Loucy (cell line): ENCODE measurements around the gene BTBD16.

Experiments
- H2AFZ ChIP-seq: fragments of 200-600 bp; sonication (generic); 2 replicates; pipeline ENCODE4 v1.6.0; 2016; ENCODE audit warnings: antibody characterized with exemption, mild to moderate bottlenecking, low read length, moderate library complexity
- H3F3A ChIP-seq: fragments of 200-600 bp; 2 replicates; pipeline ENCODE4 v1.6.0; 2016; ENCODE audit warnings: antibody characterized with exemption, low read depth, mild to moderate bottlenecking
- H3K27me3 ChIP-seq: fragments of 200-600 bp; sonication (generic); 2 replicates; pipeline ENCODE4 v1.6.1; 2014; ENCODE audit warnings: low read length, mild to moderate bottlenecking; ENCODE audit not compliant: insufficient read depth, poor library complexity, severe bottlenecking
- H3K36me3 ChIP-seq: fragments of 200-600 bp; sonication (generic); 2 replicates; pipeline ENCODE4 v1.6.1; 2016; ENCODE audit warnings: low read length; ENCODE audit not compliant: insufficient read depth
- H3K4me1 ChIP-seq: fragments of 200-600 bp; sonication (generic); 2 replicates; pipeline ENCODE4 v1.5.1; 2014; ENCODE audit warnings: low read length, mild to moderate bottlenecking; ENCODE audit not compliant: insufficient read depth, poor library complexity, severe bottlenecking
- H3K4me2 ChIP-seq: fragments of 200-600 bp; sonication (generic); 2 replicates; pipeline ENCODE4 v1.6.0; 2014; ENCODE audit warnings: antibody characterized with exemption, low read length, low read depth, mild to moderate bottlenecking; ENCODE audit not compliant: poor library complexity, severe bottlenecking
- H3K4me3 ChIP-seq: fragments of 200-600 bp; sonication (generic); 2 replicates; pipeline ENCODE4 v1.5.1; 2014; ENCODE audit warnings: low read length, mild to moderate bottlenecking, mixed read lengths; ENCODE audit not compliant: poor library complexity, severe bottlenecking
- H3K79me2 ChIP-seq: fragments of 200-600 bp; sonication (generic); 2 replicates; pipeline ENCODE4 v1.6.1; 2014; ENCODE audit warnings: low read length; ENCODE audit not compliant: insufficient read depth
- H3K9ac ChIP-seq: fragments of 200-600 bp; sonication (generic); 2 replicates; pipeline ENCODE4 v1.6.0; 2014; ENCODE audit warnings: mild to moderate bottlenecking, low read depth, low read length, moderate library complexity; ENCODE audit not compliant: poor library complexity, severe bottlenecking
- H3K9me2 ChIP-seq: fragments of 200-600 bp; sonication (generic); replicated peaks from 2 replicates; pipeline ENCODE4 v1.6.1; 2016; ENCODE audit warnings: low read depth, low read length, mixed read lengths
- H3K9me3 ChIP-seq: fragments of 200-600 bp; sonication (generic); 2 replicates; pipeline ENCODE4 v1.6.1; 2014; ENCODE audit warnings: mild to moderate bottlenecking, antibody characterized with exemption, low read length, low read depth; ENCODE audit not compliant: insufficient read depth
- H4K20me1 ChIP-seq: fragments of 200-600 bp; sonication (generic); 2 replicates; pipeline ENCODE4 v1.6.0; 2014; ENCODE audit warnings: antibody characterized with exemption, low read length, mild to moderate bottlenecking; ENCODE audit not compliant: insufficient read depth, poor library complexity, severe bottlenecking
- EZH2phosphoT487 ChIP-seq: fragments of 200-600 bp; IDR thresholded peaks from 2 replicates; pipeline ENCODE4 v1.6.1; 2018; ENCODE audit warnings: antibody characterized with exemption, mild to moderate bottlenecking, moderate library complexity, borderline replicate concordance
- TF ChIP-seq, protein P1 (sequence below): fragments of 200-600 bp; sonication (generic); conservative IDR thresholded peaks from 2 replicates; pipeline ENCODE4 v1.5.1; 2014; ENCODE audit warnings: mild to moderate bottlenecking, antibody characterized with exemption, low read length

BTBD16 gene

DNA sequence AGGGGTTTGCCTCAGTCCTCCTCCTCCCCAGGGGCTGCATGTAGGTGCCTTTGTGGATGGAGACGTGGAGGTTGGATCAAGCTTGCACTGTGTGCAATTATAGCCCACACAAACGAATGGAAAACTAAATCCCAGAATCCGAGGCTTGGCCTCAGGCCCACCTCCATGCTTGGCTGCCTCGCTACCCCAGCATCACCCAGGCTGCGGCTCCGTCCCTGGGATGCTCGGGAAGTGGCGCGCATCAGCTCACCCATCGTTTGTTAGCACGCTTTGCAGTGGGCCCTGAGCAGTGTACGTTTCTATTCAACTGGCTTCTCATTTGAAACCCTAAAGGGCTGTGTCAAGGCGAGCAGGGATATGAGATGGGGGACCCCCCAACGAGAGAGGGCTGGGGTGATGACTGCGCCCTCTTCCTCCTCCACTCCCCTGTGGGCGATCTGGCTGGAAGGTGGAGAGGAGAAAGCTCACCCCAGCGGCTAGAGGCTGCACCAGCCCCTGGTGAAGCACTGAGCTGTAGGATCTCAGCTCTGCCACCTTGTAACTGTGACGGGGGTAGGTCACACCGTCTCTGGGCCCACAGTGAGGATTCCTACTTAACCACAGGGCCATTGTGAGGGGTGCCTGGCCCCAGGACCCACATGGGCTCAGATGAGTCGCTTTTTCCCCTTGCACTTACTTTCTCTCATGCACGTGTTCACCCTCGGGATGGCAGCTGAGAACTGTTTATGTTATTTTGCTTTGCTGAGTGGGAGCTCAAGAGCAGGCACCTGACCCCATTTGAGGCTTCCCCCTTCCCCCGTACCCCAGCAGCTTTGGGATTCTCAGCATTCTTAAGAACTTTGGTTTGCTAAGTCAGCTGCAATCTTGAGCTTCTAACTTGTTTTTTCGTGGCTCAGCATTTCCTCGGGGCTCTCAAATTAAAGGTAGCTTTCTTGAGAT, 12.7 kb upstream of the BTBD16 start:
- no peak for TF ChIP-seq EZH2phosphoT487
- TF ChIP-seq, protein P1, sequence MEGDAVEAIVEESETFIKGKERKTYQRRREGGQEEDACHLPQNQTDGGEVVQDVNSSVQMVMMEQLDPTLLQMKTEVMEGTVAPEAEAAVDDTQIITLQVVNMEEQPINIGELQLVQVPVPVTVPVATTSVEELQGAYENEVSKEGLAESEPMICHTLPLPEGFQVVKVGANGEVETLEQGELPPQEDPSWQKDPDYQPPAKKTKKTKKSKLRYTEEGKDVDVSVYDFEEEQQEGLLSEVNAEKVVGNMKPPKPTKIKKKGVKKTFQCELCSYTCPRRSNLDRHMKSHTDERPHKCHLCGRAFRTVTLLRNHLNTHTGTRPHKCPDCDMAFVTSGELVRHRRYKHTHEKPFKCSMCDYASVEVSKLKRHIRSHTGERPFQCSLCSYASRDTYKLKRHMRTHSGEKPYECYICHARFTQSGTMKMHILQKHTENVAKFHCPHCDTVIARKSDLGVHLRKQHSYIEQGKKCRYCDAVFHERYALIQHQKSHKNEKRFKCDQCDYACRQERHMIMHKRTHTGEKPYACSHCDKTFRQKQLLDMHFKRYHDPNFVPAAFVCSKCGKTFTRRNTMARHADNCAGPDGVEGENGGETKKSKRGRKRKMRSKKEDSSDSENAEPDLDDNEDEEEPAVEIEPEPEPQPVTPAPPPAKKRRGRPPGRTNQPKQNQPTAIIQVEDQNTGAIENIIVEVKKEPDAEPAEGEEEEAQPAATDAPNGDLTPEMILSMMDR: no peak
- Histone ChIP-seq H3K79me2 (no peaks in the 10 kb centered on the region), H3K9me2 (no peaks in the 10 kb centered on the region), H3F3A (no peaks in the 10 kb centered on the region), H4K20me1 (no peaks in the 10 kb centered on the region), H3K4me3 (no peak overlapping the region), H3K27me3 (no peaks in the 10 kb centered on the region), H3K9me3 (peaks cover 3% of the 10 kb centered on the region; the same call in 1 of the 2 replicates), H3K36me3 (no peaks in the 10 kb centered on the region), H2AFZ (no peak overlapping the region), H3K4me2 (no peak overlapping the region), H3K9ac (no peak overlapping the region), H3K4me1 (no peaks in the 10 kb centered on the region)

DNA sequence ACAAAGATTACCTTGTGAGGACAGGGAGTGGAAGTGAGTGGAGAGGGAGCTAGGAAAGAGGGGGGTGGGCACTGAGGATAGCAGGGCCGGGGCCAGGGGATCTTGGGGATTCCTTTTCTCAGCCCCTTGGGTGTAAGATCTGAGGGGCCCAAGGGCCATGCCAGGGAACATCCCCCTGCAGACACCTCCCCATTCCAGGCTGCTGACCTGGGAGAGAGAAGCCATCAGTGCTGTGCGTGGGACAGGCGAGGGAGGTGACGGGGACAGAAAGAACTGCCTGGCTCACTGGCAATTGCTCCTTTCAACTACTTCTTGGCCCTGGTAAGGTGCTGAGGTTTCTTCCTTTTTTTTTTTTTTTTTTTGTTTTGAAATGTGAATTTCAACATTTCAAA, 12.0 kb upstream of the BTBD16 start:
- Histone ChIP-seq H3F3A (no peaks in the 10 kb centered on the region), H3K4me3 (no peak overlapping the region), H3K79me2 (no peaks in the 10 kb centered on the region), H3K9ac (no peak overlapping the region), H4K20me1 (no peaks in the 10 kb centered on the region), H3K36me3 (no peaks in the 10 kb centered on the region), H3K27me3 (no peaks in the 10 kb centered on the region), H3K9me2 (no peaks in the 10 kb centered on the region), H2AFZ (no peak overlapping the region), H3K9me3 (peaks cover 3% of the 10 kb centered on the region; the same call in 1 of the 2 replicates), H3K4me1 (no peaks in the 10 kb centered on the region), H3K4me2 (no peak overlapping the region)
- TF ChIP-seq EZH2phosphoT487: no peak
- TF ChIP-seq, protein P1: no peak

DNA sequence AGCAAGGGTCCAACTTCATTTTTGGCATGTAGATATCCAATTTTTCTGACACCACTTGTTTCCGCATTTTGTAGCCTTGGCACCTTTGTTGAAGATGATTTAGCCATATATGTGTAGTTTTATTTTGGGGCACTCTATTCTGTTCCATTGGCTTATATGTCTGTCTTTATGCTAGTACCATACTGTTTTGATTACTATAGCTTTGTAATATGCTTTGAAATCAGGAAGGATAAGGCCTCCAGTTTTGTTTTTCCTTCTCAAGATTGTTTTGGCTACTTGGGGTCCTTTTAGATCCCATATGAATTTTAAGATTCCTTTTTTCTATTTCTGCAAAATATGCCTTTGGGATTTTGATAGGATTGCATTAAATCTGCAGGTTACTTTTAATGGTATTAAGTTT, 9.5 kb upstream of the BTBD16 start:
- no peaks in the 10 kb centered on the region for H3K27me3 ChIP-seq
- H3K79me2 ChIP-seq: no peaks in the 10 kb centered on the region
- no peak overlapping the region for H2AFZ ChIP-seq
- no peaks in the 10 kb centered on the region for H4K20me1 ChIP-seq
- peaks cover 3% of the 10 kb centered on the region; the same call in 1 of the 2 replicates for H3K9me3 ChIP-seq
- TF ChIP-seq EZH2phosphoT487: no peak
- TF ChIP-seq, protein P1: no peak
- H3K36me3 ChIP-seq: no peaks in the 10 kb centered on the region
- H3K4me2 ChIP-seq: no peak overlapping the region
- no peaks in the 10 kb centered on the region for H3F3A ChIP-seq
- H3K4me1 ChIP-seq: no peaks in the 10 kb centered on the region
- H3K4me3 ChIP-seq: no peak overlapping the region
- no peaks in the 10 kb centered on the region for H3K9me2 ChIP-seq
- H3K9ac ChIP-seq: no peak overlapping the region
